Measurements from ENCODE around the gene SERPINB10. TPM values are rescaled to one million over a fixed set of nuclear protein-coding genes. Genes with fewer than 3 reads are reported as not detected.

The SERPINB10 gene, protein sequence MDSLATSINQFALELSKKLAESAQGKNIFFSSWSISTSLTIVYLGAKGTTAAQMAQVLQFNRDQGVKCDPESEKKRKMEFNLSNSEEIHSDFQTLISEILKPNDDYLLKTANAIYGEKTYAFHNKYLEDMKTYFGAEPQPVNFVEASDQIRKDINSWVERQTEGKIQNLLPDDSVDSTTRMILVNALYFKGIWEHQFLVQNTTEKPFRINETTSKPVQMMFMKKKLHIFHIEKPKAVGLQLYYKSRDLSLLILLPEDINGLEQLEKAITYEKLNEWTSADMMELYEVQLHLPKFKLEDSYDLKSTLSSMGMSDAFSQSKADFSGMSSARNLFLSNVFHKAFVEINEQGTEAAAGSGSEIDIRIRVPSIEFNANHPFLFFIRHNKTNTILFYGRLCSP
- total RNA-seq = not detected in 2 replicates

DNA sequence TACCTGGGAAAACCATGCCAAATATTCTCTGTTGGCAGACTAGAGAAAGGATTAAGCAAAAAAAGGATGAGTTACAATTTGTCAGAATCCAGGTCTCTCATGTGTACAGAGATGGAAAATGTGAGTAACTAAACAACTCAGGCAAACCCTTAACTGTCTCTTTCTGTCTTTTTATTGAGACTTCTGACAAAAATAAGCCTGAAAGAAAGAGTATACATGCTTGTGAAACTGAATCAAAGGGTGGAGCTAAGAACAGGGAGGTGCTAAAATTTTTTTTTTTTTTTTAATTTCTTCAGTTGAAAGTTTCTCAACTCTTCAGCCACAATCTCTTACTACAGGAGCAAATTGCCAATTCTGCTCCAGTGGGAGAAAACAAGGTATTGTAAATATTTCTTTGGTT is at the start of gene SERPINB10:
TSS of gene SERPINB10 (plus strand) at position 295 of the 400 bp plus-strand sequence. CDS start 7,553 bp downstream, outside the sequence.

DNA sequence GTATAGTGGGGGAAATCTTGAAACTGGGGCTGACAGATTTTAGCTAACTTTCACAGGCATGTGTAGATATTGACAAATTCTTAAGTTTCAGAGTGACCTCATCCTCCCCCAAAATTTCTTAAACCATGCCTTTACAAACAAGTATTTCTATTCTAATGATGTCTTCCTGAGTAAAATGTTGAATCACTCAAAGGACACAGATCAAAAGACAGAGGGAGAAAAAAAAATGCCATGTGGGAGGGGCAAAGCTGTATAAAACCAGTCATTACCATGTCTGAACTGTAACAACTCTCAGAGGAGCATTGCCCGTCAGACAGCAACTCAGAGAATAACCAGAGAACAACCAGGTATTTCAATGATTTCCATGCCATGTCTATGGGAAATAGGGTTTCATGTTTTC is 20.3 kb upstream of the SERPINB10 start, which contains the start of gene SERPINB2:
TSS of gene SERPINB2 (plus strand) at position 282 of the 400 bp plus-strand sequence. CDS start 3,740 bp downstream, outside the sequence.

DNA sequence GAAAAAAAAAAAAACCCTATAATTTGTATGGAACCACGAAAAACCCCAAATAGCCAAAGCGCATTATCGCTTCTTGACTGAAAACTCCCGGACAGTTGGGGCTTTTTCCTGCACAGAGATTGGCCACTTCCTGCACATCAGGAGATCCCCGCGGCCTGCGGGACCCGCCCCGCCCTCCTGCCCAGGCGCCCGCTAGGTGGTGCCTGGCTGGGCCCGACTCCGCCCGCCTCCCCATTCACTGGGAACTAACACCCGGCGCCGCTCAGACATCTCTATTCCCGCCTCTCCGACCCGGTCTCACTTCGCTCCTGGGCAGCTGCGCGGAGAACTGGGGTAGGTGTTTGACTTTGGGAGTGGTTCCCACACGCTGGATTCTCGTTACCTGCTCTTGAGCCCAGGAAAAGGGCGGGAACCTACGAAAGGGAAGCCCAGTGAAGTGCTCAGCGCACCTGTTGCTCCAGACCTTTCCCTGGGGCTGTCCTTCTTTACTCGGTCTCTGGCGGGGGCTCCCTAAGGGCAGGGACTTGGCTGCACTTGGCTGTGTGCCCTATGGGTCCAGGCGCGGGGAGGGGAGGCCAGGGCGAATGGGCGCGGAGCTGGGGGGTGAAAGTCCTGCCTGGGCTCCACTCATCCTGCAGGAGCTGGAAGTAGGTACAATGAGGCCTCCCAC is 41.4 kb downstream of the SERPINB10 start, which contains the start of gene HMSD:
TSS of gene HMSD (plus strand) at position 234 of the 670 bp plus-strand sequence. CDS start 4,155 bp downstream, outside the sequence.

DNA sequence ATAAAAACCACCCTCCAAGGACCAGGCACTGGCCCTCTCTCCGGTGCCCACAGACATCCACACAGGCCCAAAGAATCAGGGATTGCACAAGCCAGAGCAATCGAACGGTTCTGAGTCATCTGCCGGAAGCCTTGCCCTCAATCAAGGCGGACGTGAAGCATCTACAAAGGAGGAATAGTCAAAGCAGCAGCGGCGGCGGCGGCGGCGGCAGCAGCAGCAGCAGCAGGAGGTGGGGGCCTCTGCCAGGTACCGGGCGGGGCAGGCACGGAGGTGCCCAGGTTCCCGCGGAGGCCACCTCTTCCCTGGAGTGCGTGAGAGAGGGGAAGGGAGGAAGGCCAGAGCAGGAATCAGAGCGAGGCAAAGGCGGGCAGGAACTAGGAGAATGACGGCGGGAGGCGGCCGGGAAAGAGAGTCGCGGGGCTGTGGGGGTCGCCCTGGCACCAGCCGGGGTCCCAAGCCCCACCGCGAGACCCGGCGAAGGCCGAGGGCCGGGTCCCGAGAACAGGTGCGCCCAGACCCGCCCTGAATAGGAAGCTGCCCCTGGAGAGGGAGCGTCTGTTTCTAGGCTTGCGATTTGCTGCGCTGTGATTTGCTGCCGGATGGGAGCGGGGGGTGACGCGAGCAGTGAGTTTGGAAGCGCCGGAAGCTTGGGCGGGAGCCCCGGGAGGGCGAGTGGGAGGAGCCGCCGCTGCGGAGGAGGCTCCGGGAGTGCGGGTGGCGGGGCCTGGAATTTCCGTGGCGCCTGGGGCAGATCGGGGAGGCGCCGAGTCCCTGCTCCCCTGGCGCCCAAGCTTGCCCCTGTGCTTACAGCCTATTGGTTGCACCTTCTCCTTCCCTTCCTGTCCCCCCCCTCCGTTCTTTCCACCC is 62.4 kb downstream of the SERPINB10 start, which contains the start of gene SERPINB8:
TSS of gene SERPINB8 (plus strand) at position 140 of the 867 bp plus-strand sequence. CDS start 8,228 bp downstream, outside the sequence.

Other genes starting within 250 kb of the SERPINB10 start
- gene SERPINB3, start 246.1 kb upstream of the SERPINB10 start, total RNA-seq = under 0.01 TPM in 1 of 2 replicates, not detected in the other
- gene SERPINB11, start 205.0 kb upstream of the SERPINB10 start, total RNA-seq = not detected in 2 replicates
- 0.91 TPM in 1 of 2 replicates, not detected in the other for gene SERPINB7, start 132.5 kb upstream of the SERPINB10 start, total RNA-seq
- 1.4 and 19.1 TPM in 2 replicates for gene SERPINB2, start 20.3 kb upstream of the SERPINB10 start, total RNA-seq
- gene HMSD, start 41.3 kb downstream of the SERPINB10 start, total RNA-seq = 0.16 and 0.78 TPM in 2 replicates
- gene SERPINB8, start 62.1 kb downstream of the SERPINB10 start, total RNA-seq = 1.4 and 15.6 TPM in 2 replicates
- gene LINC00305, start 241.1 kb downstream of the SERPINB10 start, total RNA-seq = not detected in 2 replicates

Measured in epithelial cell of alveolus of lung (primary cell).